HCT116 (cell line): ENCODE results near the gene PLEKHG5. TPM values are rescaled to one million over a fixed set of nuclear protein-coding genes. Genes with fewer than 3 reads are reported as not detected.

ENCODE experiments used
- ATAC-seq: fragments of 200-7000 bp; cut with Tn5 transposase; 2 replicates; pipeline ENCODE4 v1.9.1; 2020; ENCODE audit warnings: mild to moderate bottlenecking, moderate library complexity
- BruUV-seq: library from RNA; stranded (reverse); fragments of 400-500 nt; replicated peaks from 2 replicates; lab custom pipeline; 2021; lab: Mats Ljungman, UMichigan
- CTCF ChIA-PET: fragments of 300-600 bp; sonication (Branson Sonifier 250); formaldehyde crosslinking; loops from one replicate; lab custom pipeline; 2021; ENCODE audit warnings: antibody characterized with exemption; lab: Charles Lee
- POLR2A ChIA-PET: fragments of 300-600, 350-600 bp; sonication (Branson Sonifier 250); formaldehyde crosslinking; loops from one replicate; lab custom pipeline; 2021; ENCODE audit warnings: antibody characterized with exemption; lab: Charles Lee
- RAD21 ChIA-PET, 2 experiments: fragments of 300-600 bp; sonication (Branson Sonifier 250); formaldehyde crosslinking; loops; one replicate each; lab custom pipeline; 2023; ENCODE audit warnings: low total read pairs in 2 of 2; ENCODE audit not compliant: uncharacterized antibody in 2 of 2, unreplicated experiment in 2 of 2, low non-redundant PET in 1 of 2; lab: Charles Lee
- DNase-seq: peaks from one replicate; pipeline ENCODE4 v3.0.0-alpha.2; 2010; ENCODE audit warnings: low read depth, low spot score
- H2AFZ ChIP-seq: fragments of 200-600 bp; shearing (Covaris generic), sonication (generic); 2 replicates; pipeline ENCODE4 v1.6.1; 2017; ENCODE audit warnings: low read depth, mixed run types, mixed read lengths, antibody characterized with exemption, low read length; ENCODE audit not compliant: poor library complexity, severe bottlenecking
- H3K27ac ChIP-seq: 2 replicates; pipeline ENCODE4 v1.5.1; 2012; ENCODE audit warnings: low read depth, low read length
- H3K27me3 ChIP-seq: fragments of 200-600 bp; sonication (generic); 2 replicates; pipeline ENCODE4 v1.6.1; 2016; ENCODE audit warnings: mixed run types, low read length, mixed read lengths; ENCODE audit not compliant: insufficient read depth
- H3K36me3 ChIP-seq, 2 experiments: fragments of 200-500 bp in 1 of 2; fragments of 200-600 bp in 1 of 2; sonication (Bioruptor generic) in 1 of 2; sonication (generic) in 1 of 2; 2 replicates each; pipeline versions ENCODE4 v1.5.1 to v1.6.1; 2014 to 2016; ENCODE audit warnings: low read length in 2 of 2, inconsistent platforms in 1 of 2, mixed read lengths in 1 of 2, mixed run types in 1 of 2; ENCODE audit not compliant: insufficient read depth in 2 of 2, control insufficient read depth in 1 of 2
- H3K4me1 ChIP-seq, 2 experiments: fragments of 200-600 bp in 1 of 2; sonication (generic) in 1 of 2; 2 replicates each; pipeline versions ENCODE4 v1.5.1 to v1.6.1; 2012 to 2017; ENCODE audit warnings: low read length in 2 of 2, inconsistent platforms in 1 of 2, mild to moderate bottlenecking in 1 of 2, mixed read lengths in 1 of 2, mixed run types in 1 of 2, moderate library complexity in 1 of 2; ENCODE audit not compliant: insufficient read depth in 2 of 2, control insufficient read depth in 1 of 2
- H3K4me2 ChIP-seq: fragments of 200-600 bp; sonication (generic); 2 replicates; pipeline ENCODE4 v1.6.1; 2017; ENCODE audit warnings: mixed run types, low read length, mixed read lengths
- H3K4me3 ChIP-seq, 2 experiments: fragments of 200-600 bp in 1 of 2; sonication (generic) in 1 of 2; replicated peaks in 1 of 2; 2 replicates each; pipeline ENCODE4 v1.5.1; 2011 to 2016; ENCODE audit warnings: low read length in 2 of 2, control low read depth in 1 of 2, low read depth in 1 of 2, mild to moderate bottlenecking in 1 of 2, mixed read lengths in 1 of 2, mixed run types in 1 of 2
- H3K79me2 ChIP-seq: fragments of 200-600 bp; sonication (generic); 2 replicates; pipeline ENCODE4 v1.6.1; 2017; ENCODE audit warnings: mild to moderate bottlenecking, mixed run types, low read length, moderate library complexity, mixed read lengths; ENCODE audit not compliant: insufficient read depth
- H3K9ac ChIP-seq: fragments of 200-600 bp; sonication (generic); 2 replicates; pipeline ENCODE4 v1.6.1; 2016; ENCODE audit warnings: low read length, mixed read lengths
- H3K9me2 ChIP-seq: fragments of 200-600 bp; sonication (generic), shearing (Covaris generic); 2 replicates; pipeline ENCODE4 v1.6.1; 2017; ENCODE audit warnings: mixed run types, mild to moderate bottlenecking, moderate library complexity; ENCODE audit not compliant: insufficient read depth
- H3K9me3 ChIP-seq, 2 experiments: fragments of 200-500 bp in 1 of 2; fragments of 200-600 bp in 1 of 2; sonication (Bioruptor generic) in 1 of 2; sonication (generic) in 1 of 2; 2 replicates each; pipeline ENCODE4 v1.6.1; 2014 to 2017; ENCODE audit warnings: low read length in 2 of 2, mixed read lengths in 2 of 2, inconsistent platforms in 1 of 2, low read depth in 1 of 2, mild to moderate bottlenecking in 1 of 2, mixed run types in 1 of 2, moderate library complexity in 1 of 2; ENCODE audit not compliant: control insufficient read depth in 1 of 2, insufficient read depth in 1 of 2
- H4K20me1 ChIP-seq: fragments of 200-600 bp; sonication (generic), shearing (Covaris generic); 2 replicates; pipeline ENCODE4 v1.6.1; 2017; ENCODE audit warnings: mixed run types, mild to moderate bottlenecking, moderate library complexity; ENCODE audit not compliant: insufficient read depth
- CEBPB ChIP-seq: IDR thresholded peaks from 2 replicates; pipeline ENCODE4 v1.6.1; 2012; ENCODE audit warnings: low read depth
- EGR1 ChIP-seq: IDR thresholded peaks from 2 replicates; pipeline ENCODE4 v1.6.1; 2012; ENCODE audit warnings: low read depth
- ELF1 ChIP-seq: IDR thresholded peaks from 2 replicates; pipeline ENCODE4 v1.6.1; 2012; ENCODE audit warnings: low read depth, borderline replicate concordance
- EZH2 ChIP-seq: fragments of 200-600 bp; sonication (generic); IDR thresholded peaks from 2 replicates; pipeline ENCODE4 v1.6.1; 2017; ENCODE audit warnings: antibody characterized with exemption, mixed run types
- POLR2AphosphoS5 ChIP-seq: IDR thresholded peaks from 2 replicates; pipeline ENCODE4 v1.6.1; 2011; ENCODE audit warnings: mild to moderate bottlenecking, low read depth, low read length, moderate library complexity
- RAD21 ChIP-seq: IDR thresholded peaks from 2 replicates; pipeline ENCODE4 v1.6.1; 2012; ENCODE audit warnings: low read depth, mild to moderate bottlenecking
- SP1 ChIP-seq: IDR thresholded peaks from 2 replicates; pipeline ENCODE4 v1.6.1; 2012; ENCODE audit warnings: low read depth
- YY1 ChIP-seq: IDR thresholded peaks from 2 replicates; pipeline ENCODE4 v1.6.1; 2011; ENCODE audit warnings: low read length, low read depth, moderate library complexity, mild to moderate bottlenecking; ENCODE audit not compliant: insufficient replicate concordance; ENCODE audit errors: extremely low read depth
- intact Hi-C: fragments of 100-400 bp; cut with micrococcal nuclease; formaldehyde crosslinking; loops from 2 replicates; pipeline ENCODE4 v1.10.0; 2022
- total RNA-seq: library from RNA; stranded (reverse); gene quantifications from one replicate; pipeline ENCODE4 v1.2.1, GENCODE V29; 2021; ENCODE audit not compliant: unreplicated experiment
- TF ChIP-seq, protein P1 (sequence below), 3 experiments: fragments of 200-600 bp in 1 of 3; sonication (generic) in 1 of 3; IDR thresholded peaks in 2 of 3; conservative IDR thresholded peaks in 1 of 3; 2 replicates each; pipeline ENCODE4 v1.5.1; 2012 to 2017; ENCODE audit warnings: low read depth in 2 of 3, low read length in 2 of 3, antibody characterized with exemption in 1 of 3, borderline replicate concordance in 1 of 3, control low read depth in 1 of 3, mild to moderate bottlenecking in 1 of 3, mixed read lengths in 1 of 3, mixed run types in 1 of 3, moderate library complexity in 1 of 3; ENCODE audit not compliant: insufficient read depth in 1 of 3
- TF ChIP-seq, protein P2 (sequence below): IDR thresholded peaks from 2 replicates; pipeline ENCODE4 v1.6.1; 2011; ENCODE audit warnings: mild to moderate bottlenecking, low read length, moderate library complexity; ENCODE audit not compliant: insufficient replicate concordance; ENCODE audit errors: extremely low read depth

The PLEKHG5 gene
- total RNA-seq, 1 experiment from 2014 or later = 33.0 TPM

DNA sequence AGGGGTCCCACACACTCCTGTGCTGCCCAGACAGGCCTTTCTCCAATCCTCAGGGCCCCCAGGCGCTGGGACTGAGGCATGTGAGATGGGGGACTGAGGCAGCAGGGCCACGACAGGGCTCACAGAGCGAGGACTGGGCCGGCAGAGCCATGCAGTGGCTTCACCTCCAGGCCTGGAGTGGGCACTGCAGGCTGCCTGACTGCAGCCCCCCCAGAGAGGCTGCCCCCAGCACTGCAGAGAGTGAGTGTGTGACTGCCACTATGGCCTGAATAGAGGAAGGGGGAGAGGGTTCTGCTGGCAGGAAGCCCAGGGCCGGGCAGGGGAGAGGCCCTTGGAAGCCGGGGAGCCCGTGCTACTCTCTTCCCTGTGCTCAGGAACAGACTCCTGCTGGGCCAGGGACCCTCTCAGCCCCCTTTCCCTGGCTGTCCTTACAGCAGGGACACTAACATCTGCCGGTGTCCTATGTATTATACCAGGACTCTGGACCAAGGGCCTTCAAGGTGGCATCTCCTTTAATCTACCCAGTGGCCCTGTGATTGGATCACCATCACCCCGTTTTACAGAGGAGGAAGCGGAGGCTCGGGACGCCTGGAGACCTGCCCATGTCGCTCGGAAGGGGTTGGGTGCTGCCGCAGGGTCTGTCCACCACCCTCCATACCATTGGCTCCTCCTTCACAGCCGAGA, 20.2 kb upstream of the PLEKHG5 start:
- Histone ChIP-seq H3K79me2 (no peaks in the 10 kb centered on the region), H2AFZ (no peak overlapping the region), H4K20me1 (no peaks in the 10 kb centered on the region), H3K27ac (no peak overlapping the region), H3K9ac (no peak overlapping the region), H3K36me3 (no peaks in the 10 kb centered on the region), H3K27me3 (no peaks in the 10 kb centered on the region)
- DNase-seq = no peak
- ATAC-seq = no peak
- ChIA-PET RAD21 (no interaction called here), POLR2A (no interaction called here), CTCF (no interaction called here)
- BruUV-seq = no TSS peak
- TF ChIP-seq, protein P1, sequence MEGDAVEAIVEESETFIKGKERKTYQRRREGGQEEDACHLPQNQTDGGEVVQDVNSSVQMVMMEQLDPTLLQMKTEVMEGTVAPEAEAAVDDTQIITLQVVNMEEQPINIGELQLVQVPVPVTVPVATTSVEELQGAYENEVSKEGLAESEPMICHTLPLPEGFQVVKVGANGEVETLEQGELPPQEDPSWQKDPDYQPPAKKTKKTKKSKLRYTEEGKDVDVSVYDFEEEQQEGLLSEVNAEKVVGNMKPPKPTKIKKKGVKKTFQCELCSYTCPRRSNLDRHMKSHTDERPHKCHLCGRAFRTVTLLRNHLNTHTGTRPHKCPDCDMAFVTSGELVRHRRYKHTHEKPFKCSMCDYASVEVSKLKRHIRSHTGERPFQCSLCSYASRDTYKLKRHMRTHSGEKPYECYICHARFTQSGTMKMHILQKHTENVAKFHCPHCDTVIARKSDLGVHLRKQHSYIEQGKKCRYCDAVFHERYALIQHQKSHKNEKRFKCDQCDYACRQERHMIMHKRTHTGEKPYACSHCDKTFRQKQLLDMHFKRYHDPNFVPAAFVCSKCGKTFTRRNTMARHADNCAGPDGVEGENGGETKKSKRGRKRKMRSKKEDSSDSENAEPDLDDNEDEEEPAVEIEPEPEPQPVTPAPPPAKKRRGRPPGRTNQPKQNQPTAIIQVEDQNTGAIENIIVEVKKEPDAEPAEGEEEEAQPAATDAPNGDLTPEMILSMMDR (IDR thresholded peaks at IDR 0.05 in 2 of 3, conservative IDR thresholded peaks at IDR 0.05 in 1 of 3; ENCODE audit: borderline replicate concordance in 1 of 3, insufficient read depth in 1 of 3, low read depth in 2 of 3, low read length in 2 of 3) = no peak
- TF ChIP-seq RAD21 (no peak), POLR2AphosphoS5 (no peak)
- TF ChIP-seq, all 23 proteins: peak for 0
- no peaks in the 10 kb centered on the region for H3K9me3 ChIP-seq
- H3K4me3 ChIP-seq = no peak overlapping the region
- intact Hi-C loops = no loop called here
- no peak overlapping the region for H3K4me2 ChIP-seq
- H3K4me1 ChIP-seq = peaks cover 0 to 8% of the 10 kb centered on the region in 2 experiments; a peak in 1 of 4 replicates
- no peaks in the 10 kb centered on the region for H3K9me2 ChIP-seq

DNA sequence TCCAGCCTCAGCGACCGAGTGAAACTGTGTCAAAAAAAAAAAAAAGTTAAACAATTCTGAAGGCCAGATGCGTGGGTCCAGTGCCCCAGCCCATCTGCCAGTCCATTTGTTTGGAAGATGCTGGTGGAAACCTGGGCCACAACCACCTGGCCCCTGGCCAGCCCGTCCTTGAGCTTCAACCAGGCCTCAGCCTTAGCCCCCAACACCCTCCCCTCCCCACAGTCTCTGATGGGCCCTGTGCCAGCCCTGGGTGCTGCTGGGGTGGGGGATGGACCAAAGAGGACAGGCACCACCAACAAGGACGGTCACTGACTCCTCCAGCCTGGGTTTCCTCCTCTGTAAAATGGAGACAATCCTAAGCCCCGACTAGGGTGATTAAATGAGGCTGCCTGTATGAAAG, 19.6 kb upstream of the PLEKHG5 start:
- ChIA-PET CTCF (no interaction called here), RAD21 (no interaction called here)
- ATAC-seq = no peak

More for the DNA sequence above, 19.6 kb upstream of the PLEKHG5 start:
- Histone ChIP-seq H3K4me2 (no peak overlapping the region), H3K9ac (no peak overlapping the region), H3K79me2 (no peaks in the 10 kb centered on the region), H3K9me2 (no peaks in the 10 kb centered on the region), H3K9me3 (no peaks in the 10 kb centered on the region)
- POLR2A ChIA-PET = no interaction called here
- intact Hi-C loops = no loop called here
- TF ChIP-seq CEBPB (no peak), ELF1 (no peak), RAD21 (no peak), YY1 (no peak), EZH2 (no peak), EGR1 (no peak), SP1 (no peak)
- TF ChIP-seq, protein P2, sequence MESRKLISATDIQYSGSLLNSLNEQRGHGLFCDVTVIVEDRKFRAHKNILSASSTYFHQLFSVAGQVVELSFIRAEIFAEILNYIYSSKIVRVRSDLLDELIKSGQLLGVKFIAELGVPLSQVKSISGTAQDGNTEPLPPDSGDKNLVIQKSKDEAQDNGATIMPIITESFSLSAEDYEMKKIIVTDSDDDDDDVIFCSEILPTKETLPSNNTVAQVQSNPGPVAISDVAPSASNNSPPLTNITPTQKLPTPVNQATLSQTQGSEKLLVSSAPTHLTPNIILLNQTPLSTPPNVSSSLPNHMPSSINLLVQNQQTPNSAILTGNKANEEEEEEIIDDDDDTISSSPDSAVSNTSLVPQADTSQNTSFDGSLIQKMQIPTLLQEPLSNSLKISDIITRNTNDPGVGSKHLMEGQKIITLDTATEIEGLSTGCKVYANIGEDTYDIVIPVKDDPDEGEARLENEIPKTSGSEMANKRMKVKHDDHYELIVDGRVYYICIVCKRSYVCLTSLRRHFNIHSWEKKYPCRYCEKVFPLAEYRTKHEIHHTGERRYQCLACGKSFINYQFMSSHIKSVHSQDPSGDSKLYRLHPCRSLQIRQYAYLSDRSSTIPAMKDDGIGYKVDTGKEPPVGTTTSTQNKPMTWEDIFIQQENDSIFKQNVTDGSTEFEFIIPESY = no peak
- TF ChIP-seq, all 23 proteins: peak for 0
- Histone ChIP-seq H4K20me1 (no peaks in the 10 kb centered on the region), H2AFZ (no peak overlapping the region), H3K36me3 (no peaks in the 10 kb centered on the region), H3K27ac (no peak overlapping the region), H3K4me1 (peaks cover 0 to 6% of the 10 kb centered on the region in 2 experiments; a peak in 1 of 4 replicates), H3K4me3 (no peak overlapping the region), H3K27me3 (no peaks in the 10 kb centered on the region)
- no peak for DNase-seq
- no TSS peak for BruUV-seq
